HAP-1 (cell line): ENCODE results near the gene HMGXB3.
A peak's percentile ranks its signal among the peaks of the same experiment; 100 is the strongest.
"Not testable (repeated sequence)": the region's sequence is repeated elsewhere in the genome, so short reads cannot be mapped to it uniquely, and the experiment has no call there.

Experiments
- DNase-seq, 2 experiments: peaks; one replicate each; pipeline ENCODE4 v3.0.0-alpha.2; 2016 to 2020; ENCODE audit warnings: low spot score in 2 of 2
- H3K27me3 ChIP-seq: fragments of 250-450 bp; sonication (Bioruptor Pico); 2 replicates; pipeline ENCODE4 v1.5.1; 2020; ENCODE audit warnings: low read depth, mild to moderate bottlenecking, moderate library complexity
- H3K36me3 ChIP-seq: fragments of 250-450 bp; sonication (Bioruptor Pico); replicated peaks from 2 replicates; pipeline ENCODE4 v1.5.1; 2020; ENCODE audit warnings: mild to moderate bottlenecking
- H3K4me1 ChIP-seq: fragments of 250-450 bp; sonication (Bioruptor Pico); 2 replicates; pipeline ENCODE4 v1.5.1; 2020; ENCODE audit warnings: mild to moderate bottlenecking
- H3K4me3 ChIP-seq: fragments of 250-450 bp; sonication (Bioruptor Pico); 2 replicates; pipeline ENCODE4 v1.5.1; 2020; ENCODE audit warnings: mild to moderate bottlenecking, moderate library complexity
- H3K9me3 ChIP-seq: fragments of 250-450 bp; sonication (Bioruptor Pico); 2 replicates; pipeline ENCODE4 v1.5.1; 2020; ENCODE audit warnings: mild to moderate bottlenecking, moderate library complexity
- in situ Hi-C: fragments of 300-500 bp; cut with MboI; formaldehyde crosslinking; loops from 3 replicates; pipeline ENCODE4 v1.14.3; 2020; ENCODE audit warnings: low sequenced_read_pairs, inconsistent platforms, mixed read lengths

The HMGXB3 gene

DNA sequence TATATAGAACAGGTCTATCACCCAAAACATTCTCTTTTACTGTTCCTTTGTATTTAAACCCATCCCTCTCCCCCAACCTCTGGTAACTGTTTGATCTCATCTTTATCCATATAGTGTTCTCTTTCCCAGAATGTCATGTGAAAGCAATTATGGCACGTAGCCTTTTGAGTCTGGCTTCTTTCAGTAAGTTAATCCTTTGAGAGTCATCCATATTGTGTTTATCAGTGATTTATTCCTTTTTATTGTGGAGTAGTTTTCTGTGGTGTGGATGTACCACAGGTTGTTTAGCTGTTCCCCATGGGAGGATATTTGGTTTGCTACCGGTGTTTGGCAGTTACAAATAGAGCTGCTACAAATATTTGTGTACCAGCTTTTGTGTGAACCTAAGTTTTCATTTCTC, 38.0 kb downstream of the HMGXB3 start:
- Histone ChIP-seq H3K9me3 (no peaks in the 10 kb centered on the region), H3K4me3 (no peak overlapping the region), H3K36me3 (peaks cover 81% of the 10 kb centered on the region), H3K27me3 (no peaks in the 10 kb centered on the region), H3K4me1 (peaks cover 11% of the 10 kb centered on the region)
- DNase-seq: peak in 1 of 2 experiments; percentile 36
- in situ Hi-C loops: no loop called here

DNA sequence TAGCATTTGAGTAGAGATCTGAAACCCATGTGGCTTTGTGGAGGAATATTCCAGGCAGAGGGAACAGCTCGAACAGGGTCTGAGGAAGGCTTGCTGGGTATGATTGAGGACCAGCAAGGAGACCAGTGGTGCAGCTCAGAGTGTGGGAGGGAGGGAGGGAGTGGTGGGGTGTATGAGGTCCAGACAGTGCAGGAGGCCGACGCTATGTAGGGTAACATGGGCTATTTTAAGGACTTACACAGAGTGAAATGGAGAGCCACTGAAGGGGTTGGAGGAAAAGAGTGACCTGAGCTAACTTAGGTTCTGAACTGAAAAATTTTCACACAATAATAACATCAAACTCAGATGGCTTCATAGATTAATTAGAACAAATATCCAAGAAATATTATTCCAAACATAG, 41.9 kb downstream of the HMGXB3 start:
- in situ Hi-C loops: no loop called here
- peaks cover 82% of the 10 kb centered on the region for H3K36me3 ChIP-seq
- DNase-seq: no peak

DNA sequence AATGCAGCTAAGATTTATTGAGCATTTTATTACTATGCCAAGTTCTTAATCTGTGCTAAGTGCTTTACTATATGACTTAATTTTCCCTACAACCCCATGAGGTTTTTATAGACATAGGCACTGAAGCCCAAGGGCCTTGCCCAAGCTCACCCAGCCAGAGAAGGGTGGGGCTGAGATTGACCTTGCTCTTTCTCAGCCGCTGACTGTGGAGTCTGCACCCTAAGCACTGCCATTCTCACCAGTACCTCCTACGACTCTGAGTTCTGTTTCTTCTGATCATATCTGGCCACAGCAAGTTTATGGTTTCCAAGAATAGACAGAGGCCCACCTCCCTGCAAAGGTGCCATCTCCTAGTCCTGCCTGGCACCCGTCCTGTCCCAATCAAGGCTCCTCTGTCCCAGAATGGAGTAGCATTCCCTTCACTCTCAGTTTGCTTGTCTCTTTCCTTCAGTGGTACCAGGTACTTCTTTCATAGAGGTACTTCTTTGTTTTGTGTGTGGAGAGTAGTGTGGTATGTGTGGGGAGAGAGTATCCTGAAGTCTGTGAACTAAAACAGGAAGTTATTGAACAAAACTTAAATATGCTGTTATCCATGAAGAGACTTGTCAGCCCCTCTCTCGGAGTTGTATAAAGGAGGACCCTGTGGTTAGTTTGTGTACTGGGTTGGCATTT, 43.3 kb downstream of the HMGXB3 start:
- in situ Hi-C loops: no loop called here
- Histone ChIP-seq H3K4me1 (peaks cover 6% of the 10 kb centered on the region; the same call in 1 of the 2 replicates), H3K9me3 (no peaks in the 10 kb centered on the region), H3K36me3 (peaks cover 81% of the 10 kb centered on the region), H3K27me3 (no peaks in the 10 kb centered on the region), H3K4me3 (no peak overlapping the region)
- no peak for DNase-seq

More for the DNA sequence above, 41.9 kb downstream of the HMGXB3 start:
- Histone ChIP-seq H3K9me3 (no peaks in the 10 kb centered on the region), H3K27me3 (no peaks in the 10 kb centered on the region), H3K4me3 (no peak overlapping the region), H3K4me1 (peaks cover 14% of the 10 kb centered on the region)

DNA sequence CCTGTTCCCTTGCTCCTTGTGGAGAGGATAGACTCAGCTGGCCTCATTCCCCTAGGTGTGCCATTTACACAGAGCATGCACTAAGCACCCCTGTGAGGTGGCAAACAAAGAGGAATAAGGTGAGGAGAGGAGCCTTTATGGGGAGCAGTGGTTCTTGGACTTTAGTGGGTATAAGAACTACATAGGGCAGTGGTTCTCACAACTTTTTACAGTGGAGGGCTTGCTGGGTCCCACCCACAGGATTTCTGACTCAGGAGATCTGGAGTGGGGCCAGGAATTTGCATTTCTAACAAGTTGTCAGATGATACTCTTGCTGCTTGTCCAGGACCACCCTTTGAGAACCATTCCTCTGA, 43.8 kb downstream of the HMGXB3 start:
- H3K9me3 ChIP-seq: no peaks in the 10 kb centered on the region
- DNase-seq: peak; percentile 38 to 48
- in situ Hi-C loops: no loop called here
- H3K36me3 ChIP-seq: peaks cover 82% of the 10 kb centered on the region
- no peak overlapping the region for H3K4me3 ChIP-seq
- H3K4me1 ChIP-seq: peaks cover 3% of the 10 kb centered on the region; the same call in 1 of the 2 replicates
- no peaks in the 10 kb centered on the region for H3K27me3 ChIP-seq

DNA sequence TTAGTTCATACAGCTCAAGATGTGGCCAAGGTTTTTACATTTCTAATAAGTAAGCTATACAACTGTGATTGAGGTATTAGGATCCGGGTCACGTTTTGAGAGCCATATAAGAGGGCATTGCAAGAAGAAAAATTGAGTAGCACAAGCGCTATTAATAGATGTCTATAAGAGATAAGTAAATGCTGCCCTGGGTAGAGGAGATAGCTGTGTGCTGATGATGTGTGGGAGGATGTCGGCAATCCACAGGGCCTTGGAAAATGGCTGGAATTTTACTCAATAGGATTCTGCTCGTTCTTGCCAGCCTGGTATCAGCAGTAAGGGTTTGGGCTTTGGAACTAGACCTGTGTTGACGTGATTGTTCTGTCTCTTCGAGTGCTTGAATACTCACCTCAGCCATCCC, 44.2 kb downstream of the HMGXB3 start:
- Histone ChIP-seq H3K9me3 (no peaks in the 10 kb centered on the region), H3K36me3 (peaks cover 86% of the 10 kb centered on the region), H3K4me3 (no peak overlapping the region), H3K27me3 (no peaks in the 10 kb centered on the region), H3K4me1 (peaks cover 3% of the 10 kb centered on the region; the same call in 1 of the 2 replicates)
- in situ Hi-C loops: no loop called here
- no peak for DNase-seq

DNA sequence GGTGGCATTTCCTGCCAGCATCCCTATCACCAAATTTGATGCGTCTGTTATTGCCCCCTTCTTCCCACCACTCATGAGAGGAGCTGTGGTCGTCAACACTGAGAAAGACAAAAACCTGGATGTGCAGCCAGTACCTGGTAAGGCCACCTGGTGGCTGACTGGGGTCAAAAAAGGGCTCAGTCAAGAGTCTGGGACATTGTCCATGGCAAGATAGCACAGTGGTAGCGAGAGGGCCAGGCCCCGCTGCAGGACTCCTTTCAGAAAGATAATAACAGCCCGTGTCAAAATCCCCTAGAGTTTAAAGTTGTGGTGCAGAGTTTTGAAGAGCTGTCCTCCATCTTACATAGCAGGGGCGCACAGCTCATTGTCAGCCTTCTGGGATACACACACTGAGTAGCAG, 45.0 kb downstream of the HMGXB3 start:
- no peaks in the 10 kb centered on the region for H3K27me3 ChIP-seq
- in situ Hi-C loops: no loop called here
- no peaks in the 10 kb centered on the region for H3K9me3 ChIP-seq
- no peak for DNase-seq
- H3K4me3 ChIP-seq: no peak overlapping the region
- peaks cover 92% of the 10 kb centered on the region for H3K36me3 ChIP-seq
- H3K4me1 ChIP-seq: peaks cover 3% of the 10 kb centered on the region; the same call in 1 of the 2 replicates

DNA sequence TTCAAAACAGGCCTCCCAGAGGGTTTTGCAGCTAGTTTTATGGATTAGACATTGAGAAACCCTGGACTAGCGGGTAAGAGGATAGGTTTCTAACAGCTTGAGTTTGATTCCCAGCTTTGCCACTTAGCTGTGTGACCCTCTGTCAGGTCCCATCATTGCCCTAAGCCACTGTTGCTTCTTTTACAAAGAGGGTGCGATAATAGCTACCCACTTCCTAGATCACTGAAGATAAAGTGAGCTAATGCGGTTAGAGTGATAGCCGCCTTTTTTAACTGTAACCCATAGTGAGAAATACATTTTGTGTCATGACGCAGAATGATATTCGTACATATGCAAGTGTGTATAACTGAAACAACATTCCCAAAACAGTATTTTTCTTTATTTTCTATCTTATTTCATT, 45.5 kb downstream of the HMGXB3 start:
- H3K4me3 ChIP-seq: no peak overlapping the region
- H3K27me3 ChIP-seq: no peaks in the 10 kb centered on the region
- in situ Hi-C loops: no loop called here
- H3K4me1 ChIP-seq: peaks cover 3% of the 10 kb centered on the region; the same call in 1 of the 2 replicates
- peaks cover 92% of the 10 kb centered on the region for H3K36me3 ChIP-seq
- H3K9me3 ChIP-seq: no peaks in the 10 kb centered on the region
- DNase-seq: no peak

DNA sequence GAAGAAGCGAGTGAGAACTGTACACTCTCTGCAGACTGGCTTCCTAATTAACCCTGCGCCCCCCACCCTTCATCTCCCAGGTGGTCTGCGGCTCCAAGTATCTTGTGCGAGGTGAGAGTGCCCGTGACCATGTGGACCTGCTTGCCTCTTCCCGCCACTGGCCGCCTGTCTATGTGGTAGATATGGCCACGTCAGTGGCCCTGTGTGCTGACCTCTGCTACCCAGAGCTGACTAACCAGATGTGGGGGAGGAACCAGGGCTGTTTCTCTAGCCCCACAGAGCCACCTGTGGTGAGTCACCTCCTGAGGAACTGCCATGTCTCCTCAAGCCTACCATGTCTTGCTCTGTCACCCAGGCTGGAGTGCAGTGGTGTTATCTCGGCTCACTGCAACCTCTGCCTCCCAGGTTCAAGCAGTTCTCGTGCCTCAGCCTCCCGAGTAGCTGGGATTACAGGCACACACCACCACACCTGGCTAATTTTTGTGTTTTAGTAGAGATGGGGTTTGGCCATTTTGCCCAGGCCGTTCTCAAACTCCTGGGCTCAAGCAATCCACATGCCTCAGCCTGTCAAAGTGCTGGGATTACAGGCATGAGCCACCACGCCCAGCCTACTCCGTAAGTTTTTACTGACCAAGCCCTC, 49.8 kb downstream of the HMGXB3 start:
- H3K27me3 ChIP-seq, H3K4me1 ChIP-seq, in situ Hi-C loops, DNase-seq, H3K4me3 ChIP-seq, H3K9me3 ChIP-seq: not testable (repeated sequence)
- peaks cover 91% of the 10 kb centered on the region for H3K36me3 ChIP-seq

DNA sequence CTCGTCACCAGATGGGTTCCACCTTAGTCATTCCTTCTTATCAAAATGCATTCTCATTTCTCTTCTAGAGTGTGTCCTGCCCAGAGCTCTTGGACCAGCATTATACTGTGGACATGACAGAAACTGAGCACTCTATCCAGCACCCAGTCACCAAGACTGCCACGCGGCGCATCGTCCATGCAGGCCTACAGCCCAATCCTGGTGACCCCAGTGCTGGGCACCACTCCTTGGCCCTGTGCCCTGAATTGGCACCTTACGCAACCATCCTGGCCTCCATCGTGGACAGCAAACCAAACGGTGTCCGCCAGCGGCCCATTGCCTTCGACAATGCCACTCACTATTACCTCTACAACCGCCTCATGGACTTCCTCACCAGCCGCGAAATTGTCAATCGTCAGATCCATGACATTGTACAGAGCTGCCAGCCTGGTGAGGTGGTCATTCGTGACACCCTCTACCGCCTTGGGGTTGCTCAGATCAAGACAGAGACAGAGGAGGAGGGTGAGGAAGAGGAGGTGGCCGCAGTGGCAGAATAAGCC, 51.2 kb downstream of the HMGXB3 start:
- no peak for DNase-seq
- no peaks in the 10 kb centered on the region for H3K27me3 ChIP-seq
- H3K9me3 ChIP-seq: no peaks in the 10 kb centered on the region
- H3K36me3 ChIP-seq: peaks cover 80% of the 10 kb centered on the region
- no peaks in the 10 kb centered on the region for H3K4me1 ChIP-seq
- in situ Hi-C loops: no loop called here
- no peak overlapping the region for H3K4me3 ChIP-seq

DNA sequence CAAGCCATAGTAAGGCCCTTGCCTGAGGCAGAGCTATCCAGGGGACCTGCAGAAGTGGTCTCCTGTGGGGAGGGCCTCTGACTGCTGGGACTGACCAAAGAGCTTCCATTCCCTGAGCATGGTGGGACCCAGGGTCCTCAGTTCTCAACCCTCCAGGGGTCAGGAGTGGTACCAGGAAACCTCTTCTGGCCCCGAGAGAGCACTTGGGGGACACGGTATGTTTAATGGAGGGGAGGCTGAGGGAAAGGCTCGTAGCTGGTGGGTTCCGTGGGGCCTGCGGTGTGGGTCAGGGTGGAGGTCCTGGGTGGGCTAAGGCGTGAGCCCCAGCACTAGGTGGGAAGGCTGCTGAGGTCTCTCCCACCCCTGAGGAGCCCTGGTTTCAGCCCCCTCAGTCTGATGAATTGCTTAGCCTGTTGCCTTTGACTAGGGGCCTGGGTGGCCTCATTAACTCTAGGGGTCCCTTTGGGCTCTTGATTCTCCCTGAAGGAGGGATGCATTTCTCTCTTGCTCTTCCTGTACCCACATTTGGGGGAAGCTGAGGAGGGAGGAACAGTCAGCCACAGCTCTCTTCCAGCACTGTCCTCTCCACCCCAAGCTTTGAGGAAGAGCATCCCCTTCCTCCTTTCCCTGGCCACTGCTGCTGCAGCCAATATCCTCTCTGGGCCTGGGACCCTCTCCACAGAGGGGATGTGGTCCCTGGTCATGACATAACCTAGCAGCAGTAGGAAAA, 51.9 kb downstream of the HMGXB3 start:
- in situ Hi-C loops: no loop called here
- peaks cover 73% of the 10 kb centered on the region for H3K36me3 ChIP-seq
- no peak overlapping the region for H3K4me3 ChIP-seq
- H3K4me1 ChIP-seq: no peaks in the 10 kb centered on the region
- DNase-seq: no peak
- no peaks in the 10 kb centered on the region for H3K9me3 ChIP-seq
- H3K27me3 ChIP-seq: no peaks in the 10 kb centered on the region

DNA sequence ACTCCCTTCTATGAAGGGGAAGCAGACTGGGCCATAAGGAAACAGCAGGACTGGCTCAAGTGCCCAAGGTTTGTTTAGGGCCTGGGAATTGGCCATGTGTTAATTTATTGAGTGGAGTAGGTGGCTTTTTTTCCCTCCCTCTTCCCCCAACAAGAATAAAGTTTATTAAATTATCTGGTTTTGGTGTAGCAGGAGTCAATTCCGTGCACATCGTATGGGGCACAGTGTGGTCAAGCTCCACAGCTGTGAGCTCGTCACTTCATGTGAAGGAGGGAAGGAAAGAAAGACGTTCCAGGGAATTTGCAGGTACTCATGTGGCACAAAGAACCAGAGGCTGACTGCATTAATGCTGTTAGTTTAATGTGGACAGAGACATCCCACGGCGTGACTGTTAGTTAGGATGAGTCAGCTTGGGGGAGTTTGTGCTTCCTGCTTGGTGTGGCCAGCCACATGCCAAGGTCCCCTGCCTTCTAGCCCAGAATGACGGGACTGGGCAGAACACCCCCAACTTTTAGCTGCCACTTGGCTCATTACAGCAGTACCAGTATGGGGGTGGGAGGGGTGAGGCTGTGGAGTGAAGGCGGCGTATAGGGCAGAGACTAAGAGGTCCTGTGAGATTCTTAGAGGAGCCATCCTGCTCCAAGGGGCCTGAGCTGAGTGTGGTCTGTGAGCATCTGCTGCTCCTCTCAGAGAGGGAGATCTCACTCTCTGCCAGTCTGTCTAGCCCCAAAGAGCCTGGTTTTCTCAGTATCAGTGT, 52.6 kb downstream of the HMGXB3 start:
- no peaks in the 10 kb centered on the region for H3K27me3 ChIP-seq
- H3K4me1 ChIP-seq: no peaks in the 10 kb centered on the region
- no peak overlapping the region for H3K4me3 ChIP-seq
- H3K36me3 ChIP-seq: peaks cover 67% of the 10 kb centered on the region
- in situ Hi-C loops: no loop called here
- H3K9me3 ChIP-seq: no peaks in the 10 kb centered on the region
- no peak for DNase-seq

DNA sequence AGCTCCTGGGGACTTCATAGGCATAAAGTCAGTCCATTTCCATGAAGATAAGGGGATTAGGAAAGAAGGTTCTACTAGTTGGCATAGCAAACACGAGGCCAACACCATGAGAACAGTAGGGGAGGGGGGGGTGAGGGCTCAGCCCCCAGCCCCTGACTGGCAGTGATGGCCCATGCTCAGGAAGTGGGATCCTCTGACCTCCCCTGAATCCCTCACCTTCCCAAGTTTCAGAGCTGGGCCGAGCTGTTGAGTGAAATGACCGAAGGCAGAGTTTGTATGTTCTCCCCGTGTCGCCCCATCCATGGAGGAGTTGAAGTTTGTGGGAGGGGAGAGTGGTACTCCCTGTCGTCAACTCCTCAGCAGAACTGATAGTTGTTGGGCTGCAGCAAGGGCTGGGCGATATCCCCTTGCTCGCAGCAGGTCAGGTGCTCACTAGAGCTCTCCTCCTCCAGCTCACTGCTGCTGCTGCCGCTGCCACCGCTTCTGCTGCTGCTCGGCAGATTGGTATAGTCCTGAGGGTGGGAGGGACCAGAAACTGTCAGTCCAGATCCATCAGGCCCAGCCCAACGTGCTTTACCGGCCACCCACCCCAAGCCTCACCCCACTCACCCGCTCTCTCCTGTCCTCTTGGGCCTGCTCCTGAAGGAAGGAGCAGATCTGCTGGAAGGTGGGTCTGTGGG, 53.3 kb downstream of the HMGXB3 start:
- in situ Hi-C loops: no loop called here
- DNase-seq: no peak
- no peaks in the 10 kb centered on the region for H3K27me3 ChIP-seq
- no peak overlapping the region for H3K4me3 ChIP-seq
- H3K4me1 ChIP-seq: no peaks in the 10 kb centered on the region
- no peaks in the 10 kb centered on the region for H3K9me3 ChIP-seq
- peaks cover 60% of the 10 kb centered on the region for H3K36me3 ChIP-seq

DNA sequence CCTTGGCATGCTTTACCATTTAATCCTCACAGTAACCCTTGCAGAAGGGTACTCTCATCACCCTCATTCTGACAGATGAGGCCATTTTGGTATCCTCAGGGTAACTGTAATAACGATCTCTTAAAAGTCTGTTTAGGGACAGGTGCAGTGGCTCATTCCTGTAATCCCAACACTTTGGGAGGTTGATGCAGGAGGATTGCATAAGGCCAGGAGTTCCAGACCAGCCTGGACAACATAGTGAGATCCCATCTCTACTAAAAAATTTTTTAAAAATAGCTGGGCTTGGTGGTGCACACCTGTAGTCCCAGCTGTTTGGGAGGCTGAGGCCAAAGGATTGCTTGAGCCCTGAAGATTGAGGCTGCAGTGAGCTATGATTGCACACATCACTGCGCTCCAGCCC, 54.0 kb downstream of the HMGXB3 start:
- DNase-seq: no peak
- H3K9me3 ChIP-seq: no peaks in the 10 kb centered on the region
- no peak overlapping the region for H3K4me3 ChIP-seq
- H3K36me3 ChIP-seq: peaks cover 53% of the 10 kb centered on the region
- in situ Hi-C loops: no loop called here
- H3K4me1 ChIP-seq: no peaks in the 10 kb centered on the region
- no peaks in the 10 kb centered on the region for H3K27me3 ChIP-seq
